ENCODE measurements around the gene BEGAIN. TPM values are rescaled to one million over a fixed set of nuclear protein-coding genes. Genes with fewer than 3 reads are reported as not detected.

Gene BEGAIN
- total and polyA plus RNA-seq, 2 donors (not counting 1 experiment from before 2014, with no cell fraction given): under 0.01 to 0.17 TPM

DNA sequence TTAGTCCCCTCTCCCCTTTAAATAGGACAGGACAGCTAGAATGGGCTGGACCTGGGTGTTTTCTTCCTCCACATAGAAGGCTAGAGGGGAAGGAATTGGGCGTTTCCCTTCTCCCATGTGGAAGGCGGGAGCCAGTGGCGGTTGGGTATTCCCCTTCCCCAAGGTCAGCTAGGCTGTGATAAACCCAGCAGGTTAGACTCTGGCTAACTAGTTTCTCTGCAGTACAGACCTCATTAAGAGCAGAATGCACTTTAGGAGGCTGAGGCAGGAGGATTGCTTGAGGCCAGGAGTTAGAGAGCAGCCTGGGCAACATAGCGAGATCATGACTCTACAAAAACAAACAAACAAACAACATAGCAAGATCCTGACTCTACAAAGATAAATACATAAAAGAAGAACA, 92.6 kb downstream of the BEGAIN start:
- Histone ChIP-seq H4K20me1 (ENCODE audit: control insufficient read depth, extremely low read depth, insufficient read depth, low read length) (no peaks in the 10 kb centered on the region), H3K4me2 (ENCODE audit: extremely low read depth, insufficient read depth, low read length) (no peak overlapping the region), H3K36me3 (ENCODE audit: control insufficient read depth, insufficient read depth, low read length) (no peaks in the 10 kb centered on the region), H3K9me3 (ENCODE audit: control insufficient read depth, insufficient read depth, low read depth, low read length) (no peaks in the 10 kb centered on the region), H3K4me1 (ENCODE audit: control insufficient read depth, extremely low read depth, insufficient read depth, low read length) (no peaks in the 10 kb centered on the region), H2AFZ (ENCODE audit: low read length) (no peak overlapping the region), H3K4me3 (replicated peaks in 1 of 4; ENCODE audit: control extremely low read depth in 1 of 4, insufficient read depth in 1 of 4, low read depth in 3 of 4, low read length in 4 of 4) (no peak overlapping the region), H3K79me2 (ENCODE audit: control insufficient read depth, insufficient read depth, low read length) (no peaks in the 10 kb centered on the region), H3K9ac (ENCODE audit: insufficient read depth, low read length) (no peak overlapping the region), H3K27ac (ENCODE audit: insufficient read depth, low read length) (no peak overlapping the region), H3K27me3 (ENCODE audit: control insufficient read depth, insufficient read depth, low read length) (no peaks in the 10 kb centered on the region)
- DNase-seq (ENCODE audit: low read depth in 2 of 2): no peak
- TF ChIP-seq CTCF (conservative IDR thresholded peaks at IDR 0.05 in 1 of 2, IDR thresholded peaks at IDR 0.05 in 1 of 2; ENCODE audit: low read depth in 1 of 2, low read length in 2 of 2) (no peak), EZH2 (IDR thresholded peaks at IDR 0.05; ENCODE audit: low read length, missing control alignments) (no peak)

DNA sequence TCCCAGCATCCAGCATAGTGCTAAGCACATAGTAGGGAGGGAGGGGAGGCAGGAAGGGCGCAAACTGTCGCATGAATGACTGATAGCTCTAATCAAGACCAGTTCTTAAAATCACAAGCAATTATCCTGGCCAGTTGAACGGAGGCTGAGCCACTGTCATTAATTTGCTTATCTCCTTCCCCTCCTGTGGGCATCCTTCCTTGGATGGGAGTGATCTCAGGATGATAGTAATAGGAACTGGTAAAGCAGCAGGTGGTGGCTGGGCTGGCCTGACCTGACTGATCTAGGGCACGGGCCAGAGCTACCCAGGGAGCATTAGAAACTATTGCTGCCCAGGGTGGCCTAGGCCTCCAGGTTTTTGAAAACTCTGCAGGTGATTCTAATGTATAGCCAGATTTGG, 97.0 kb downstream of the BEGAIN start:
- no peak overlapping the region for H3K27ac ChIP-seq (ENCODE audit: insufficient read depth, low read length)
- H3K9me3 ChIP-seq (ENCODE audit: control insufficient read depth, insufficient read depth, low read depth, low read length): no peaks in the 10 kb centered on the region
- H3K4me2 ChIP-seq (ENCODE audit: extremely low read depth, insufficient read depth, low read length): no peak overlapping the region
- TF ChIP-seq CTCF (conservative IDR thresholded peaks at IDR 0.05 in 1 of 2, IDR thresholded peaks at IDR 0.05 in 1 of 2; ENCODE audit: low read depth in 1 of 2, low read length in 2 of 2) (no peak), EZH2 (IDR thresholded peaks at IDR 0.05; ENCODE audit: low read length, missing control alignments) (no peak)
- H4K20me1 ChIP-seq (ENCODE audit: control insufficient read depth, extremely low read depth, insufficient read depth, low read length): no peaks in the 10 kb centered on the region
- no peaks in the 10 kb centered on the region for H3K36me3 ChIP-seq (ENCODE audit: control insufficient read depth, insufficient read depth, low read length)
- no peaks in the 10 kb centered on the region for H3K27me3 ChIP-seq (ENCODE audit: control insufficient read depth, insufficient read depth, low read length)
- H3K4me1 ChIP-seq (ENCODE audit: control insufficient read depth, extremely low read depth, insufficient read depth, low read length): no peaks in the 10 kb centered on the region
- H3K9ac ChIP-seq (ENCODE audit: insufficient read depth, low read length): no peak overlapping the region
- no peak overlapping the region for H2AFZ ChIP-seq (ENCODE audit: low read length)
- no peaks in the 10 kb centered on the region for H3K79me2 ChIP-seq (ENCODE audit: control insufficient read depth, insufficient read depth, low read length)
- no peak for DNase-seq (ENCODE audit: low read depth in 2 of 2)
- no peak overlapping the region for H3K4me3 ChIP-seq (replicated peaks in 1 of 4; ENCODE audit: control extremely low read depth in 1 of 4, insufficient read depth in 1 of 4, low read depth in 3 of 4, low read length in 4 of 4)

DNA sequence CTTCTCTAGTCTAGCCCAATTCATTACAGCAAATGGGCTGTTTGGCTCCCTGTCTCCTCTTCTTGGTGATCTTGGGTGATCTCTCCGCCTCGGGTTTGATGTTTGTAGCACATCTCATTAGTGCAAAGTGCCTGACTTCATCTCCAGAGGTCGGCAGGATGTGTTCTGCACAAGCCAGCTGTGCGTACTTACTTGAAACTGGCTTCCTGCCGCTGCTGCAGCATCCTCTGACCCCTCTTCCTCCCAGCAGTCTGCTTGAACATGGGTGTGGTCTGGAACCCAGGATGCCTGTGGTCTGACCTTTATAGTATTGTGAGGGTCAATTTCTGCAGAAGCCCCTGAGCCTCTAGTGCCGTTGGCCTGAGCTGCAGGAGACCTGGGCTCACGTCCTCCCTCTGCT, 99.2 kb downstream of the BEGAIN start:
- H3K4me2 ChIP-seq (ENCODE audit: extremely low read depth, insufficient read depth, low read length): no peak overlapping the region
- no peaks in the 10 kb centered on the region for H3K4me1 ChIP-seq (ENCODE audit: control insufficient read depth, extremely low read depth, insufficient read depth, low read length)
- DNase-seq (ENCODE audit: low read depth in 2 of 2): no peak
- no peaks in the 10 kb centered on the region for H3K79me2 ChIP-seq (ENCODE audit: control insufficient read depth, insufficient read depth, low read length)
- H4K20me1 ChIP-seq (ENCODE audit: control insufficient read depth, extremely low read depth, insufficient read depth, low read length): no peaks in the 10 kb centered on the region
- no peaks in the 10 kb centered on the region for H3K36me3 ChIP-seq (ENCODE audit: control insufficient read depth, insufficient read depth, low read length)
- no peaks in the 10 kb centered on the region for H3K27me3 ChIP-seq (ENCODE audit: control insufficient read depth, insufficient read depth, low read length)
- H3K9ac ChIP-seq (ENCODE audit: insufficient read depth, low read length): no peak overlapping the region
- H2AFZ ChIP-seq (ENCODE audit: low read length): no peak overlapping the region
- no peaks in the 10 kb centered on the region for H3K9me3 ChIP-seq (ENCODE audit: control insufficient read depth, insufficient read depth, low read depth, low read length)
- H3K27ac ChIP-seq (ENCODE audit: insufficient read depth, low read length): no peak overlapping the region
- TF ChIP-seq EZH2 (IDR thresholded peaks at IDR 0.05; ENCODE audit: low read length, missing control alignments) (no peak), CTCF (conservative IDR thresholded peaks at IDR 0.05 in 1 of 2, IDR thresholded peaks at IDR 0.05 in 1 of 2; ENCODE audit: low read depth in 1 of 2, low read length in 2 of 2) (no peak)
- H3K4me3 ChIP-seq (replicated peaks in 1 of 4; ENCODE audit: control extremely low read depth in 1 of 4, insufficient read depth in 1 of 4, low read depth in 3 of 4, low read length in 4 of 4): no peak overlapping the region
